Effector memory CD4-positive, alpha-beta T cell (primary cell): ENCODE measurements around the gene COPB2.

ENCODE experiments used
- DNase-seq, 3 donors: peaks; one replicate each; pipeline ENCODE4 v3.0.0-alpha.2; 2020
- H3K27ac ChIP-seq: 2 replicates; pipeline ENCODE4 v1.7.0; 2013; ENCODE audit warnings: mild to moderate bottlenecking, low read length, moderate library complexity; ENCODE audit not compliant: insufficient read depth, poor library complexity, severe bottlenecking
- H3K27me3 ChIP-seq: replicated peaks from 2 replicates; pipeline ENCODE4 v1.7.0; 2013; ENCODE audit warnings: mild to moderate bottlenecking, low read length; ENCODE audit not compliant: insufficient read depth, control insufficient read depth, poor library complexity, severe bottlenecking
- H3K36me3 ChIP-seq: 2 replicates; pipeline ENCODE4 v1.7.0; 2013; ENCODE audit warnings: mild to moderate bottlenecking, low read length, moderate library complexity; ENCODE audit not compliant: control insufficient read depth, insufficient read depth
- H3K4me1 ChIP-seq: 2 replicates; pipeline ENCODE4 v1.7.0; 2013; ENCODE audit warnings: low read length, mild to moderate bottlenecking; ENCODE audit not compliant: control insufficient read depth, insufficient read depth, poor library complexity, severe bottlenecking
- H3K4me3 ChIP-seq: 2 replicates; pipeline ENCODE4 v1.7.0; 2013; ENCODE audit warnings: low read length, low read depth, mild to moderate bottlenecking; ENCODE audit not compliant: insufficient read depth, poor library complexity, severe bottlenecking
- H3K9me3 ChIP-seq: 2 replicates; pipeline ENCODE4 v1.7.0; 2013; ENCODE audit warnings: mild to moderate bottlenecking, low read length, moderate library complexity; ENCODE audit not compliant: control insufficient read depth
- total RNA-seq, 3 donors: gene quantifications; one replicate each; lab custom pipeline; 2026; lab: John Stamatoyannopoulos, UW

COPB2 gene
- 33.9 to 51.5 (median 44.4) reads per million in 3 donors for total RNA-seq

DNA sequence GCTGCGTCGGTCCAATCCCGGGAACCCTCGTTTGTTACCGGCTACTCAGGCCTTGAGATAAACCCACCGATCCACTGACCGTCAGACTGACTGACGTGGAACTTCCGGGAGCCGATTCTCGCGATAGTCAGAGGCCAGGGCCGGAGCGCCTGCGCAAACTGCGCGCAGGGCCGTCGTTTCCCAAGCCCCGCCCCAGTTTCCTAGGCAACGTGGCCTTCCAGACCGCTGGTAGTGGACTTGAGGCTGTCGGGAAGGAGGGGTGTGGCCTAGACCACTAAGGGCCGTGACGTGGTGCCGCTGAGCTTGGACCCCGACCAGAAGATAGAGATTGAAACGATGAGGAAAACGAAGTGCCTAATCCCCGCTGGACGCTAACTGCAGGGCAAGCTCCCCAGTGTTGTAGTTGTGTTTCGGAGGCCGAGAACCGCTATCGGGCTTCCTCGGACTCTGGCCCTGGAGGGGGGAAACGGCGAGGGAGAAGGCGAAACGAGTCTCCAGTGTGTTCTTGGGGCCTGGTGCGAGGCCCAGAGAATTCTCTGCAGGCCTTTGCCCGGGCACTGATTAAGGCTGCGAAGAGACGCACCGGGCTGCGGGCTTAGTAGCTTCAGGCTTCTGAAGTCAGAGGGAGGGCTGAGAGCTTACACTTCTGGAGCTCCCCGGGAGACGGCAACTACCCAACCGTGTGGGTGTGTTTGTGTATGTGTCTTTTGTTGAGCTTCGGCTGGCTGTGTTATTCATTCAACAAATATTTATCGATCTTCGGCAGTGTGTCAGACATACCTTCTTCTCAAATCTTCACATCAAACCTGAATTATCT is at the start of gene COPB2:
Gene COPB2, minus strand, starts transcription at position 96 of the 817 bp plus-strand sequence. CDS start 97 bp downstream, outside the sequence.
- Histone ChIP-seq H3K27ac (peak within 1 kb of the TSS; percentile 85), H3K4me3 (peak within 1 kb of the TSS; percentile 99), H3K36me3 (peaks cover 3% of the 10 kb centered on the region), H3K27me3 (no peaks in the 10 kb centered on the region), H3K4me1 (peaks cover 15% of the 10 kb centered on the region), H3K9me3 (no peaks in the 10 kb centered on the region)
- DNase-seq = peak; percentile 90 to 95 (median 93)

GRCh38 chr3:139434764-139435307 is 45.4 kb upstream of the COPB2 start:
- Histone ChIP-seq H3K4me3 (no peak overlapping the region), H3K36me3 (no peaks in the 10 kb centered on the region), H3K27me3 (no peaks in the 10 kb centered on the region), H3K27ac (no peak overlapping the region), H3K4me1 (no peaks in the 10 kb centered on the region), H3K9me3 (no peaks in the 10 kb centered on the region)
- DNase-seq = no peak

DNA sequence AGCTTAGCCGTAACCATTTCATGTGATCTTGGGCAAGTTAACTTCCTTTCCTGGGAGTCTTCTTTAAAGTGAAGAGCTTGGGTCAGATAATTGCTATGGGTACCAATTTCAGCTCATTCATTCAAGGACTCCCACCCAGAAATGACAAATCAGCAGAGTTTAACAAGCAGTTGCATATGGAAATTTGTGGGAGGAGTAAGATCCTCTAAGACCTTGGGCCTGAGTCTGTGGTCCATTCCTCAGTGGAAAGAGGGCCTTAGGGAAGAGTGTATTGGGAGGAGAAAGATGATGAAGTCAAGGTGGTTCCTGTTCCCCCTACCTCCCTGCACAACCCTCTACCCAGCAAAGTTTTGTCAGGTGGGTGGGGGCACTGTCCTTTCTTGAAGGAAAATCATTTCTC is 44.8 kb upstream of the COPB2 start:
- H3K9me3 ChIP-seq = no peaks in the 10 kb centered on the region
- no peak overlapping the region for H3K27ac ChIP-seq
- H3K4me1 ChIP-seq = no peaks in the 10 kb centered on the region
- no peaks in the 10 kb centered on the region for H3K27me3 ChIP-seq
- no peak for DNase-seq
- H3K36me3 ChIP-seq = no peaks in the 10 kb centered on the region
- H3K4me3 ChIP-seq = no peak overlapping the region

- H3K4me1 ChIP-seq = no peaks in the 10 kb centered on the region
- H3K9me3 ChIP-seq = no peaks in the 10 kb centered on the region
- no peak overlapping the region for H3K4me3 ChIP-seq
- H3K27me3 ChIP-seq = no peaks in the 10 kb centered on the region
- no peak overlapping the region for H3K27ac ChIP-seq
- DNase-seq = no peak
- H3K36me3 ChIP-seq = no peaks in the 10 kb centered on the region
Measured at GRCh38 chr3:139433089-139433488, 43.6 kb upstream of the COPB2 start.

GRCh38 chr3:139430493-139430892 is 41.0 kb upstream of the COPB2 start:
- no peak for DNase-seq
- H3K4me3 ChIP-seq = no peak overlapping the region
- H3K27ac ChIP-seq = no peak overlapping the region
- no peaks in the 10 kb centered on the region for H3K36me3 ChIP-seq
- no peaks in the 10 kb centered on the region for H3K9me3 ChIP-seq
- no peaks in the 10 kb centered on the region for H3K27me3 ChIP-seq
- H3K4me1 ChIP-seq = no peaks in the 10 kb centered on the region

DNA sequence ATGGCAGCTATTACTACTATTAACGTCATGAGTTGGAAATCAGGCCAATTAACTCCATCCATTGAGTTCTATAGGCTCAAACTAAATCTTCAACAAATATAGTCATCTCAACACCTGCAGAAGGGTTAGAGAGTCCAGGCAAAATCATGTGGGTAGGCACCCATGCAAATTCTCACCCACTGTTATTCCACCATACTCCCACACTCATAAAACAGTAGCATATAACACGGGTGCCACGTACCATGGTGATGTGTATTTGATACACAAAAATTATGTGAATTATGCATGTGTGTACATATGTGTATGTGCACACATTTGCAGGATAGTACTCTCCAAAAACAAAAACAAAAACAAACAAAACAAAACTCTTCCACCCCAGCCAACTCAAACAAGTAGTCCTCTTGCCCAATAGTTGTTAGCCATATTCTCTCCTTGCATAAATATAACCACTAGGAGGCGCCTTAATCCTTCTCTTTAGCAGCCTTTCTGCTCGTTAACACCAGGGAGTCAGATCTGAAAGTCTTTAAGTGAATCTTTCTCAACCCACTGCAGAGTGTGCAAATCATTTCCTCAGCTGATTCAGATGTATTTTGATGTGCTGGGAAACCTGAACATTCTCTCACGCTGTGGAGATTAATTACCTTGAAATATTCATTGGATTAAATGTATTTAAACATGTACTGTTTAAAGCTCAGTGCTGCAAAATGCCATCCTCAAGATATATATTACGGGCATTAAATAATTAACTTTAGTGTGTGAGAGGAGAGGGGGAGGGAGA is 38.0 kb upstream of the COPB2 start:
- Histone ChIP-seq H3K9me3 (no peaks in the 10 kb centered on the region), H3K27me3 (no peaks in the 10 kb centered on the region), H3K4me3 (no peak overlapping the region), H3K4me1 (no peaks in the 10 kb centered on the region), H3K27ac (no peak overlapping the region), H3K36me3 (no peaks in the 10 kb centered on the region)
- DNase-seq = no peak

DNA sequence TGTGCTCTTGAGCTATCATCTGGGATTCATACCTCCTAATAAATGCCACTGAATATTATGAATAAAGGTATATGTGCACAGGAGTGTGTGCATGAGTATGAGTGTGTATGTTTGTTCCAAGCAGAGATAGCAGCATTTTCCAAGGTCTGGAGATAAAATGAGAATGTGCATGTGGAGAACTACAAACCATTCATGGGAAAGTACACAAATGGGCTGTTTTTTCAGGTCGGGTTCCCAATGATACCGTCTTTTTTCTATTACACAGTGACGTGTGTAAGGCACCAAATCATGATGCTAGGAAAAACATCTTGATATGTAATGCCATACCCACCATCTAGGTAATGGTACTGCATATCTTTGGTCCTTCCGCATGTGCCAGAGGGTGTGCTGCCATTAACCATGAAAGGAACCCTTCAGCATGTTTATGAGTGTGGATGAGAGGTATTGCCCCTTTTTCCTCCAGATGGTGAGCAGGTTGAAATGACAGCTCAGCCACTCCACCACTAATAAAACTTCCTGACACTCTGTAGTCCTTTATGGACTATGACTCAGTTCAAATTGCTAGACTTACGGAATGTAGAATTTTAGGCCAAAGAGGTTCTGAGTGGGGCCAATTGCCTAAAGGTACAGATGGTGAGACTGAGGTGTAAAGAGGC is 36.4 kb upstream of the COPB2 start:
- no peak for DNase-seq
- Histone ChIP-seq H3K4me3 (no peak overlapping the region), H3K27me3 (no peaks in the 10 kb centered on the region), H3K36me3 (no peaks in the 10 kb centered on the region), H3K4me1 (no peaks in the 10 kb centered on the region), H3K27ac (no peak overlapping the region), H3K9me3 (no peaks in the 10 kb centered on the region)

DNA sequence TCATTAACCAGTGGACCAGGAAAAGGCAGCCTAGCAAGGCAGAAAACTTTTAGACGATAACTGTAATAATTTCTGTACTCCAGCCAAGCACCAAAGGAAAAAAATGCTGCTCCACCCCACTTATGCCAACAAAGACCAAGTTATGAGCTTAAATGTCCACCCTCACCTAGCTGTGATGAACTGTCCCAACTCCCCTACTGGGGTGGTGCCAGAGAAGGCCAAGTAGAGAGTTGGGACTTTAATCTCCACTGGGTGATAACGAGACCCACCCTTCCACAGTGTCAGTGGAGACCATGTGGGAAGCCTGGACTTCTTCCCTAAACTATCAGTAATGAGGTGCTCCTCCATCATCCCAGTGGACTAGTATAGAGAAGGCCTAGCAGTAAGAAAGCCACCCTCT is 33.8 kb upstream of the COPB2 start:
- no peak overlapping the region for H3K27ac ChIP-seq
- H3K4me1 ChIP-seq = no peaks in the 10 kb centered on the region
- H3K27me3 ChIP-seq = no peaks in the 10 kb centered on the region
- H3K4me3 ChIP-seq = no peak overlapping the region
- H3K9me3 ChIP-seq = no peaks in the 10 kb centered on the region
- no peaks in the 10 kb centered on the region for H3K36me3 ChIP-seq
- DNase-seq = no peak

- H3K36me3 ChIP-seq = no peaks in the 10 kb centered on the region
- H3K4me3 ChIP-seq = no peak overlapping the region
- H3K9me3 ChIP-seq = no peaks in the 10 kb centered on the region
- no peaks in the 10 kb centered on the region for H3K4me1 ChIP-seq
- DNase-seq = no peak
- H3K27me3 ChIP-seq = no peaks in the 10 kb centered on the region
- no peak overlapping the region for H3K27ac ChIP-seq
Measured at GRCh38 chr3:139421460-139421859, 32.0 kb upstream of the COPB2 start.
